Measurements from ENCODE around the gene UBQLN1.

DNA sequence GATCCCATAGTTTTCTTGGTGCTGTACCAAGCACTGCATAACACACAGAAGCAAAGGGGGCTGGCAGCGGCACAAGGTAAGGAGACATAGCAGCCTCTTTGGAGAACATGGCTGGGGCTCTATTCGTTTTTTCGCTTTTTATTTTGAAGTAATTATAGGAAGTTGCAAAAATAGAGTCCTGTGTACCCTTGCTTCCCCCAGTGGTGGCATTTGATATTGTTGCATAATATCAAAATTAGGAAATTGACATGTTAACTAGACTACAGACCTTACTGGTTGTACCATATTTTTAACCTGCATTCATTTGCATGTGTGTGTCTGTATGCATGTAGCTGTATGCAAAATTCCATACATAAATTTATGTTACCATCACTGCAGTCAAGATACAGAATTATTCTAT lies 6.6 kb upstream of the UBQLN1 start:
- no peak for TF ChIP-seq POLR2AphosphoS5 (IDR thresholded peaks at IDR 0.05)
- TF ChIP-seq POLR2A (IDR thresholded peaks at IDR 0.05): no peak

All from transverse colon (tissue), 3 donors.